Ovary (tissue), 10 donors: ENCODE results near the gene DNAH6. TPM values are rescaled to one million over a fixed set of nuclear protein-coding genes. Genes with fewer than 3 reads are reported as not detected.
"Not testable (repeated sequence)": the region's sequence is repeated elsewhere in the genome, so short reads cannot be mapped to it uniquely, and the experiment has no call there.

ENCODE experiments used
- DNase-seq, 5 donors: peaks; one replicate each; pipeline ENCODE4 v3.0.0-alpha.2; 2019 to 2020
- H3K27ac ChIP-seq, 2 donors: fragments of 200-600 bp; one replicate each; pipeline versions ENCODE4 v1.5.1 to v1.8.0; 2019 to 2022
- H3K27me3 ChIP-seq: fragments of 200-600 bp; one replicate; pipeline ENCODE4 v1.8.0; 2022
- H3K36me3 ChIP-seq: fragments of 200-600 bp; sonication (generic); one replicate; pipeline ENCODE4 v1.5.1; 2019
- H3K4me1 ChIP-seq: one replicate; pipeline ENCODE4 v1.8.1; 2013; ENCODE audit warnings: mild to moderate bottlenecking, moderate library complexity; ENCODE audit not compliant: insufficient read depth
- H3K4me3 ChIP-seq: fragments of 200-600 bp; sonication (generic); one replicate; pipeline ENCODE4 v1.5.1; 2017
- H3K9me3 ChIP-seq, 2 donors: fragments of 200-600 bp in 1 of 2; sonication (generic) in 1 of 2; one replicate each; pipeline versions ENCODE4 v1.5.1 to v1.8.1; 2013 to 2019; ENCODE audit warnings: mild to moderate bottlenecking in 1 of 2, moderate library complexity in 1 of 2
- CTCF ChIP-seq, 3 donors: fragments of 450-650 bp in 2 of 3; fragments of 200-600 bp in 1 of 3; IDR thresholded peaks; one replicate each; pipeline versions ENCODE4 v1.5.1 to v1.8.0; 2016 to 2022; ENCODE audit warnings: antibody characterized with exemption in 3 of 3, mild to moderate bottlenecking in 1 of 3
- EP300 ChIP-seq: sonication (generic); formaldehyde crosslinking; IDR thresholded peaks from one replicate; pipeline ENCODE4 v1.6.1; 2017; ENCODE audit warnings: antibody characterized with exemption
- POLR2A ChIP-seq: fragments of 450-650 bp; IDR thresholded peaks from one replicate; pipeline ENCODE4 v1.6.1; 2017; ENCODE audit warnings: antibody characterized with exemption, mild to moderate bottlenecking, moderate library complexity
- WGBS, 3 donors: extraction: QIAGEN DNeasy Blood & Tissue Kit in 1 of 3; methylation state at CpG; one replicate each; pipeline versions ENCODE4 v1.1.5 to v1.1.7; 2013 to 2017; 5-methylcytosine and 5-hydroxymethylcytosine counted together
- intact Hi-C, 4 donors: fragments of 100-400 bp; cut with DNase I; formaldehyde crosslinking; loops; one replicate each; pipeline versions ENCODE4 v1.11.0 to v1.15.1; 2022 to 2023
- long read RNA-seq, 3 donors: library from polyadenylated mRNA in 2 of 3; unstranded in 2 of 3; transcript quantifications; one replicate each; pipeline ENCODE4 v2.0.0 and lab custom pipeline, GENCODE V29; 2021 to 2026
- polyA plus RNA-seq, 2 donors: library from polyadenylated mRNA; stranded (reverse); fragments of 200-250 nt in 1 of 2; fragments of 350-450 nt in 1 of 2; fragmentation: Illumina TruSeq in 1 of 2; extraction: RNeasy Lipid Tissue Mini Kit (QIAGEN cat#74804) in 1 of 2; gene quantifications; one replicate each; pipeline ENCODE4 v1.2.3, GENCODE V29; 2013 to 2014
- total RNA-seq, 7 donors: library from RNA; depleted of rRNA in 2 of 7; stranded (reverse); fragments of >200 nt in 2 of 7; fragmentation: NEBNext Ultra II Directional in 3 of 7; extraction: Animal tissue kit (Norgen Biotek cat#: 25700) in 3 of 7; gene quantifications; one replicate each; pipeline versions ENCODE4 v1.1.0 to v1.2.4, GENCODE V29; 2016 to 2023
- donor health status: DM: no; HTN: no; CAD: no; lungs with moderate emphysema.
- donor health status: DM: no; HTN: no; CAD: no.
- donor health status: Bipolar disorder and iron deficiency.
- donor health status: DM: yes; HTN: yes; CAD: no.
- donor health status: DM: no; HTN: no; CAD: no.
- donor health status: DM: yes; HTN: yes; CAD: no.

DNAH6 gene
- total RNA-seq (10 to 100 TPM in 1 of 7 donors, 1 to 10 TPM in 5, under 1 TPM in 1; 0.88 to 14.0 (median 2.5) TPM), polyA plus RNA-seq (under 1 TPM; 0.42 to 0.80 TPM)
- long read RNA-seq, donor 1, partial matches to known transcripts: 0 of 3 reads
- long read RNA-seq, donor 1, other reads (novel, unspliced or antisense): 3 of 3 reads
- long read RNA-seq, donor 2: 0 reads
- long read RNA-seq, donor 3: 0 reads

- WGBS, 3 donors: 2 to 15% (median 10%) methylated on average over 31 of the region's 31 CpGs
- intact Hi-C loops: loop anchor here in 1 of 4 donors (5.0 kb wide), 1 partner anchor 411 kb away; no protein-coding TSS in a partner anchor
- Histone ChIP-seq H3K27ac (no peak within 1 kb of the TSS), H3K36me3 (no peaks in the 10 kb centered on the region), H3K4me1 (no peaks in the 10 kb centered on the region), H3K9me3 (no peaks in the 10 kb centered on the region), H3K27me3 (no peaks in the 10 kb centered on the region), H3K4me3 (peak within 1 kb of the TSS; percentile 49)
- TF ChIP-seq CTCF (IDR thresholded peaks at IDR 0.05) (no peak), POLR2A (no peak), EP300 (no peak)
- peak; percentile 90 to 96 (median 92) for DNase-seq
Measured at GRCh38 chr2:84516234-84516986, at the start of gene DNAH6. TSS of gene DNAH6 (plus strand) at chr2:84516498. CDS start at chr2:84517827, 1,329 bp downstream.

- intact Hi-C loops: no loop called here
- WGBS, 3 donors: 83 to 93% (median 91%) methylated on average over 1 of the region's 1 CpG
- Histone ChIP-seq H3K27me3 (no peaks in the 10 kb centered on the region), H3K27ac (no peak overlapping the region), H3K9me3 (no peaks in the 10 kb centered on the region), H3K4me1 (no peaks in the 10 kb centered on the region), H3K36me3 (no peaks in the 10 kb centered on the region), H3K4me3 (no peak overlapping the region)
- TF ChIP-seq CTCF (IDR thresholded peaks at IDR 0.05) (no peak), POLR2A (no peak), EP300 (no peak)
- no peak for DNase-seq
Measured at GRCh38 chr2:84467389-84467788, 48.9 kb upstream of the DNAH6 start.

GRCh38 chr2:84472423-84472822, 43.9 kb upstream of the DNAH6 start:
- H3K36me3 ChIP-seq, H3K9me3 ChIP-seq, H3K4me1 ChIP-seq, intact Hi-C loops, DNase-seq, H3K4me3 ChIP-seq, H3K27ac ChIP-seq, H3K27me3 ChIP-seq: not testable (repeated sequence)
- WGBS, 3 donors: 31 to 48% (median 45%) methylated on average over 2 of the region's 2 CpGs

- no peaks in the 10 kb centered on the region for H3K27me3 ChIP-seq
- no peaks in the 10 kb centered on the region for H3K36me3 ChIP-seq
- WGBS, 3 donors: 80 to 91% (median 84%) methylated on average over 6 of the region's 6 CpGs
- no peaks in the 10 kb centered on the region for H3K4me1 ChIP-seq
- intact Hi-C loops: no loop called here
- TF ChIP-seq EP300 (no peak), POLR2A (no peak), CTCF (IDR thresholded peaks at IDR 0.05) (no peak)
- DNase-seq: no peak
- no peak overlapping the region for H3K27ac ChIP-seq
- no peak overlapping the region for H3K4me3 ChIP-seq
- no peaks in the 10 kb centered on the region for H3K9me3 ChIP-seq
Measured at GRCh38 chr2:84472856-84473565, 43.3 kb upstream of the DNAH6 start.
